A673 (cell line): ENCODE results near the gene TCF7L2. TPM values are rescaled to one million over a fixed set of nuclear protein-coding genes. Genes with fewer than 3 reads are reported as not detected.

Experiments
- BruUV-seq: library from RNA; stranded (reverse); fragments of 400-500 nt; replicated peaks from 2 replicates; lab custom pipeline; 2021; lab: Mats Ljungman, UMichigan
- CTCF ChIA-PET: fragments of 300-600 bp; sonication (Branson Sonifier 250); formaldehyde crosslinking; loops from one replicate; lab custom pipeline; 2022; ENCODE audit warnings: antibody characterized with exemption; lab: Charles Lee
- POLR2A ChIA-PET: fragments of 300-600 bp; sonication (Branson Sonifier 250); formaldehyde crosslinking; loops from one replicate; lab custom pipeline; 2022; ENCODE audit warnings: antibody characterized with exemption; ENCODE audit not compliant: low non-redundant PET; lab: Charles Lee
- DNase-seq: peaks from one replicate; pipeline ENCODE4 v3.0.0-alpha.2; 2015; ENCODE audit warnings: low spot score
- H3K27ac ChIP-seq: fragments of 200-600 bp; sonication (generic); 2 replicates; pipeline ENCODE4 v1.5.1; 2016; ENCODE audit warnings: mixed run types, low read depth, mild to moderate bottlenecking, mixed read lengths, antibody characterized with exemption, low read length; ENCODE audit not compliant: poor library complexity, severe bottlenecking
- H3K27me3 ChIP-seq: fragments of 200-600 bp; sonication (generic); replicated peaks from 2 replicates; pipeline ENCODE4 v1.6.1; 2017; ENCODE audit warnings: mixed run types, low read depth, mild to moderate bottlenecking, mixed read lengths, antibody characterized with exemption, low read length; ENCODE audit not compliant: insufficient read depth, poor library complexity
- H3K36me3 ChIP-seq: fragments of 200-600 bp; sonication (generic); 2 replicates; pipeline ENCODE4 v1.6.1; 2016; ENCODE audit warnings: mixed run types, mild to moderate bottlenecking, mixed read lengths, antibody characterized with exemption, low read length; ENCODE audit not compliant: insufficient read depth, poor library complexity, severe bottlenecking
- H3K4me1 ChIP-seq: fragments of 200-600 bp; sonication (generic); 2 replicates; pipeline ENCODE4 v1.6.1; 2017; ENCODE audit warnings: mixed run types, mild to moderate bottlenecking, mixed read lengths, antibody characterized with exemption, low read length; ENCODE audit not compliant: insufficient read depth, poor library complexity, severe bottlenecking
- H3K4me3 ChIP-seq: fragments of 200-600 bp; sonication (generic); 2 replicates; pipeline ENCODE4 v1.5.1; 2016; ENCODE audit warnings: low read depth, mixed run types, mild to moderate bottlenecking, mixed read lengths, low read length; ENCODE audit not compliant: poor library complexity, severe bottlenecking
- H3K9me3 ChIP-seq: fragments of 200-600 bp; sonication (generic); 2 replicates; pipeline ENCODE4 v1.6.1; 2016; ENCODE audit warnings: mixed run types, low read depth, mild to moderate bottlenecking, mixed read lengths, antibody characterized with exemption, low read length; ENCODE audit not compliant: poor library complexity, severe bottlenecking
- EZH2 ChIP-seq: fragments of 200-600 bp; sonication (generic); IDR thresholded peaks from 2 replicates; pipeline ENCODE4 v1.6.1; 2017; ENCODE audit warnings: borderline replicate concordance, low read depth, mild to moderate bottlenecking, mixed read lengths, antibody characterized with exemption, low read length; ENCODE audit not compliant: poor library complexity, severe bottlenecking
- intact Hi-C: fragments of 100-400 bp; cut with micrococcal nuclease; formaldehyde crosslinking; loops from one replicate; pipeline ENCODE4 v1.10.0; 2022; ENCODE audit not compliant: unreplicated experiment
- total RNA-seq: library from RNA; stranded (reverse); gene quantifications from 2 replicates; pipeline ENCODE4 v1.2.3, GENCODE V29; 2021
- TF ChIP-seq, protein P1 (sequence below): fragments of 300-800, 200-600 bp; sonication (generic); conservative IDR thresholded peaks from 2 replicates; pipeline ENCODE4 v1.5.1; 2017; ENCODE audit warnings: low read depth, mild to moderate bottlenecking, antibody characterized with exemption, low read length, moderate library complexity, mixed read lengths

Gene TCF7L2
- total RNA-seq, 1 experiment from 2014 or later = 16.8 TPM

DNA sequence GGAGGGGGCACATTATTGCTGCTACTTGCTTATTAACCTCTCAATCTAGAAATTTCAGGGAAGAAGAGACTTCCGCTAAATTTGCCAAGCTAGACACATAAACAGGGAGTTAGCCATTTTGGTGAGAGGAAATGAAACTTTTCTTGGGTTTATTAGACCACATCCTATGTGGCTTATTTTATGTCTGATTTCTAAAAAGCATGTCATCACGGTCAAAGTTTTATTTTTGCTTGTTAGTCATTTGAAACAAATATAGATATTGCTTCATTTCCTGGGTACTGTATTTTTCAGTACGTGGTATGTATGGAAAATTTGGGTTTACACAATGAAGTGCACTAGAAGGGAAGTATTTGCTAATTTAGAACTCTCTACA lies 144.1 kb downstream of the TCF7L2 start:
- H3K27ac ChIP-seq = peak overlapping the region; percentile 5
- intact Hi-C loops = loop anchor here (10.0 kb wide), 1 partner anchor 719 kb away; the partner anchor contains the start of gene ACSL5
- CTCF ChIA-PET = no interaction called here

DNA sequence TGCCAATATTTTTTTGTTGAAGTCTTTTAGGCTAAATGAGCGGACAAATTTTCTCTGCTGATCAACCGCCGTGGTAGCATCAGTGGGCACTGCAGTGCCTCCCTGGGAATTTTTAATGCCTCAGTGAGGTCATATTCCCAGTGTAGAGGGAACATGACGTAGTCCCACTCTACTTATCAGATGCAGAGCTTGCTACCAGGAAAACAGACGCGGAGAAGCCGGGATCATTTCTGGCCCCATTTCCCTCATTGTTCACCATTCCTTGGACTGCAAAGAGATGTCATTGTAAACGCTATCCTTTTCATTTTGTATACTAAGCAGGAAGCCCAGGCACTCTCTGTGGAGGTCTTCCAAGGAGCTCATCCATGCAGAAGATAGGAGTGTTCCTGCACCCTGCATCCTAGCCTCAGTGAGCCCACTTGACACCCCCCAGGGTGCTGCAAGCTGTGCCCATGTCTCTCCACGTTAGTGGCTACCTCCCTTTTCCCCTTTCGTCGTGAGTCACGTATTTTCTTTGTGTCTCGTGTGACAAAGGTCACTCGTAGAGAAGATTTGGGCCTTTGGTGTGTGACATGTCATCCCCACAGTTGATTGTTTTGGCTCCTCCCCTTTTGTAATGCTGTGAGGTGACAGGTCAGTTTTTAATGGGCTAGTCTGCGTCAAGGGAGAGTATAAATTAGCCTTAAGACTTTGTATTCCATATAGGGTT lies 145.5 kb downstream of the TCF7L2 start:
- no peaks in the 10 kb centered on the region for H3K9me3 ChIP-seq
- no TSS peak for BruUV-seq

More for the DNA sequence above, 144.1 kb downstream of the TCF7L2 start:
- POLR2A ChIA-PET = no interaction called here
- TF ChIP-seq EZH2 = no peak
- TF ChIP-seq, protein P1, sequence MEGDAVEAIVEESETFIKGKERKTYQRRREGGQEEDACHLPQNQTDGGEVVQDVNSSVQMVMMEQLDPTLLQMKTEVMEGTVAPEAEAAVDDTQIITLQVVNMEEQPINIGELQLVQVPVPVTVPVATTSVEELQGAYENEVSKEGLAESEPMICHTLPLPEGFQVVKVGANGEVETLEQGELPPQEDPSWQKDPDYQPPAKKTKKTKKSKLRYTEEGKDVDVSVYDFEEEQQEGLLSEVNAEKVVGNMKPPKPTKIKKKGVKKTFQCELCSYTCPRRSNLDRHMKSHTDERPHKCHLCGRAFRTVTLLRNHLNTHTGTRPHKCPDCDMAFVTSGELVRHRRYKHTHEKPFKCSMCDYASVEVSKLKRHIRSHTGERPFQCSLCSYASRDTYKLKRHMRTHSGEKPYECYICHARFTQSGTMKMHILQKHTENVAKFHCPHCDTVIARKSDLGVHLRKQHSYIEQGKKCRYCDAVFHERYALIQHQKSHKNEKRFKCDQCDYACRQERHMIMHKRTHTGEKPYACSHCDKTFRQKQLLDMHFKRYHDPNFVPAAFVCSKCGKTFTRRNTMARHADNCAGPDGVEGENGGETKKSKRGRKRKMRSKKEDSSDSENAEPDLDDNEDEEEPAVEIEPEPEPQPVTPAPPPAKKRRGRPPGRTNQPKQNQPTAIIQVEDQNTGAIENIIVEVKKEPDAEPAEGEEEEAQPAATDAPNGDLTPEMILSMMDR = no peak
- Histone ChIP-seq H3K27me3 (no peaks in the 10 kb centered on the region), H3K9me3 (no peaks in the 10 kb centered on the region), H3K4me1 (peaks cover 37% of the 10 kb centered on the region), H3K36me3 (no peaks in the 10 kb centered on the region), H3K4me3 (no peak overlapping the region)
- no TSS peak for BruUV-seq
- DNase-seq = peak; percentile 70

GRCh38 chr10:113096128-113096996 lies 146.3 kb downstream of the TCF7L2 start:
- H3K9me3 ChIP-seq = no peaks in the 10 kb centered on the region
- POLR2A ChIA-PET = no interaction called here
- CTCF ChIA-PET = no interaction called here
- H3K4me3 ChIP-seq = no peak overlapping the region
- no TSS peak for BruUV-seq
- no peak for DNase-seq
- TF ChIP-seq, protein P1 = no peak
- no peak for TF ChIP-seq EZH2
- H3K36me3 ChIP-seq = no peaks in the 10 kb centered on the region
- H3K27ac ChIP-seq = no peak overlapping the region
- intact Hi-C loops = loop anchor here (10.0 kb wide), 1 partner anchor 722 kb away; the partner anchor contains the start of gene ACSL5
- H3K4me1 ChIP-seq = peaks cover 38% of the 10 kb centered on the region
- no peaks in the 10 kb centered on the region for H3K27me3 ChIP-seq

More for the DNA sequence above, 145.5 kb downstream of the TCF7L2 start:
- no peak for DNase-seq
- Histone ChIP-seq H3K27me3 (no peaks in the 10 kb centered on the region), H3K27ac (no peak overlapping the region), H3K4me3 (no peak overlapping the region), H3K36me3 (no peaks in the 10 kb centered on the region), H3K4me1 (peaks cover 38% of the 10 kb centered on the region)
- POLR2A ChIA-PET = no interaction called here
- TF ChIP-seq, protein P1 = no peak
- CTCF ChIA-PET = no interaction called here
- intact Hi-C loops = loop anchor here (10.0 kb wide), 1 partner anchor 721 kb away; the partner anchor contains the start of gene ACSL5
